Ureter (tissue), 1 donor: ENCODE data around the gene APOB. TPM values are rescaled to one million over a fixed set of nuclear protein-coding genes. Genes with fewer than 3 reads are reported as not detected.

Experiments used
- DNase-seq: peaks from one replicate; pipeline ENCODE4 v3.0.0-alpha.2; 2020; ENCODE audit warnings: low spot score
- total RNA-seq: library from RNA; stranded (reverse); gene quantifications from one replicate; pipeline ENCODE4 v1.2.4, GENCODE V29; 2023
- donor health status: DM: yes; HTN: yes; CAD: no.

The APOB gene
- total RNA-seq: 0.75 TPM

- no peak for DNase-seq
These were observed at the start of gene APOB for GRCh38 chr2:21043744-21044532. Gene APOB (minus strand): TSS chr2:21044073. CDS start chr2:21043945, 128 bp downstream.

- no peak for DNase-seq
These were observed 48.5 kb upstream of the APOB start for GRCh38 chr2:21092308-21092869.

- DNase-seq: no peak
These were observed 40.5 kb upstream of the APOB start for GRCh38 chr2:21084401-21084800.

GRCh38 chr2:21083482-21083881 is 39.6 kb upstream of the APOB start:
- no peak for DNase-seq

- no peak for DNase-seq
These were observed 34.4 kb upstream of the APOB start for GRCh38 chr2:21078296-21078695.

GRCh38 chr2:21072477-21073242 is 28.8 kb upstream of the APOB start:
- no peak for DNase-seq

GRCh38 chr2:21070341-21071257 is 26.7 kb upstream of the APOB start:
- DNase-seq: no peak

- DNase-seq: no peak
These were observed 26.0 kb upstream of the APOB start for GRCh38 chr2:21069746-21070340.

GRCh38 chr2:21067859-21068537 is 24.1 kb upstream of the APOB start:
- no peak for DNase-seq

GRCh38 chr2:21067125-21067524 is 23.3 kb upstream of the APOB start:
- DNase-seq: no peak

GRCh38 chr2:21059885-21060610 is 16.2 kb upstream of the APOB start:
- DNase-seq: no peak

GRCh38 chr2:21057097-21057496 is 13.2 kb upstream of the APOB start:
- no peak for DNase-seq

- DNase-seq: no peak
These were observed 12.3 kb upstream of the APOB start for GRCh38 chr2:21055879-21056790.

- DNase-seq: no peak
These were observed 11.6 kb upstream of the APOB start for GRCh38 chr2:21055451-21055850.

GRCh38 chr2:21054011-21054410 is 10.1 kb upstream of the APOB start:
- DNase-seq: no peak

GRCh38 chr2:21052044-21052443 is 8.2 kb upstream of the APOB start:
- DNase-seq: no peak

- DNase-seq: no peak
These were observed 6.3 kb upstream of the APOB start for GRCh38 chr2:21050164-21050563.

GRCh38 chr2:21047141-21048009 is 3.5 kb upstream of the APOB start:
- DNase-seq: no peak
